ENCODE results near the gene CBX2. TPM values are rescaled to one million over a fixed set of nuclear protein-coding genes. Genes with fewer than 3 reads are reported as not detected.

Gene CBX2
- total RNA-seq, 4 donors from 2014 or later = 0.54 to 1.7 (median 1.1) TPM

GRCh38 chr17:79786930-79787643 lies 9.1 kb downstream of the CBX2 start:
- intact Hi-C loops (cut with DNase I) = loop anchor here (5.0 kb wide), 1 partner anchor 205 kb away; no protein-coding TSS in a partner anchor
- Histone ChIP-seq H3K9me3 (no peaks in the 10 kb centered on the region), H3K4me1 (peaks cover 6 to 9% of the 10 kb centered on the region in 2 donors), H3K27me3 (peaks cover 26% of the 10 kb centered on the region), H3K4me3 (replicated peaks in 1 of 3) (no peak overlapping the region), H3K27ac (no peak overlapping the region), H3K36me3 (no peaks in the 10 kb centered on the region)
- 82 to 86% methylated on average over 12 of the region's 12 CpGs for WGBS, 2 donors
- no peak for DNase-seq
- TF ChIP-seq CTCF (IDR thresholded peaks at IDR 0.05) (no peak), POLR2A (IDR thresholded peaks at IDR 0.05) (no peak)

- Histone ChIP-seq H3K27ac (no peak overlapping the region), H3K4me1 (peaks cover 6 to 9% of the 10 kb centered on the region in 2 donors), H3K9me3 (no peaks in the 10 kb centered on the region), H3K27me3 (peaks cover 37% of the 10 kb centered on the region), H3K4me3 (replicated peaks in 1 of 3) (no peak overlapping the region), H3K36me3 (no peaks in the 10 kb centered on the region)
- no peak for DNase-seq
- WGBS, 2 donors = 78% methylated on average over 5 of the region's 5 CpGs
- no peak for TF ChIP-seq POLR2A (IDR thresholded peaks at IDR 0.05)
- no peak for TF ChIP-seq CTCF (IDR thresholded peaks at IDR 0.05)
- intact Hi-C loops (cut with DNase I) = loop anchor here (5.0 kb wide), 1 partner anchor 204 kb away; no protein-coding TSS in a partner anchor
Observed at GRCh38 chr17:79788455-79788854, 10.5 kb downstream of the CBX2 start.

GRCh38 chr17:79788989-79789942 lies 11.3 kb downstream of the CBX2 start:
- 46 to 53% methylated on average over 15 to 16 of the region's 52 CpGs for WGBS, 2 donors

GRCh38 chr17:79789943-79790804 lies 12.2 kb downstream of the CBX2 start:
- Histone ChIP-seq H3K4me3 (replicated peaks in 1 of 3) (no peak overlapping the region), H3K4me1 (peaks cover 6 to 9% of the 10 kb centered on the region in 2 donors)
- intact Hi-C loops (cut with DNase I) = loop anchor here (5.0 kb wide), 1 partner anchor 202 kb away; no protein-coding TSS in a partner anchor

More at GRCh38 chr17:79788989-79789942, 11.3 kb downstream of the CBX2 start:
- Histone ChIP-seq H3K9me3 (no peaks in the 10 kb centered on the region), H3K27ac (no peak overlapping the region), H3K27me3 (peaks cover 37% of the 10 kb centered on the region), H3K4me3 (replicated peaks in 1 of 3) (no peak overlapping the region), H3K4me1 (peaks cover 6 to 9% of the 10 kb centered on the region in 2 donors), H3K36me3 (no peaks in the 10 kb centered on the region)
- intact Hi-C loops (cut with DNase I) = loop anchor here (5.0 kb wide), 1 partner anchor 203 kb away; no protein-coding TSS in a partner anchor
- DNase-seq = no peak
- TF ChIP-seq CTCF (IDR thresholded peaks at IDR 0.05) = no peak
- TF ChIP-seq POLR2A (IDR thresholded peaks at IDR 0.05) = no peak

More at GRCh38 chr17:79789943-79790804, 12.2 kb downstream of the CBX2 start:
- peaks cover 37% of the 10 kb centered on the region for H3K27me3 ChIP-seq
- TF ChIP-seq CTCF (IDR thresholded peaks at IDR 0.05) = peak; percentile 42 to 84 (median 74)
- TF ChIP-seq POLR2A (IDR thresholded peaks at IDR 0.05) = no peak
- WGBS, 2 donors = 7 to 14% methylated on average over 3 to 14 of the region's 74 CpGs
- H3K36me3 ChIP-seq = no peaks in the 10 kb centered on the region
- DNase-seq = peak; percentile 54 to 57
- H3K27ac ChIP-seq = no peak overlapping the region
- H3K9me3 ChIP-seq = no peaks in the 10 kb centered on the region
